Kidney (tissue), 14 donors: Measurements from ENCODE around the gene IFT74. TPM values are rescaled to one million over a fixed set of nuclear protein-coding genes. Genes with fewer than 3 reads are reported as not detected.

ENCODE experiments used
- DNase-seq, 5 donors: peaks; one replicate each; pipeline ENCODE4 v3.0.0-alpha.2; 2013 to 2020
- FAIRE-seq: peaks from 2 replicates; lab custom pipeline; 2012; peaks lifted over from hg19 to GRCh38; lab: Jason Lieb, UNC
- H3K27ac ChIP-seq, 2 donors: one replicate each; pipeline ENCODE4 v1.7.0; 2013; ENCODE audit warnings: low read depth in 2 of 2, low read length in 2 of 2, inconsistent platforms in 1 of 2
- H3K27me3 ChIP-seq: one replicate; pipeline ENCODE4 v1.7.1; 2013; ENCODE audit warnings: low read length, inconsistent platforms; ENCODE audit not compliant: control insufficient read depth, insufficient read depth
- H3K36me3 ChIP-seq, 3 donors: one replicate each; pipeline versions ENCODE4 v1.7.0 to v1.7.1; 2013; ENCODE audit warnings: low read length in 3 of 3, control low read depth in 1 of 3, inconsistent platforms in 1 of 3; ENCODE audit not compliant: insufficient read depth in 3 of 3, control insufficient read depth in 2 of 3
- H3K4me1 ChIP-seq, 3 donors: one replicate each; pipeline versions ENCODE4 v1.7.0 to v1.7.1; 2013; ENCODE audit warnings: low read length in 3 of 3, inconsistent platforms in 1 of 3, low read depth in 1 of 3; ENCODE audit not compliant: control insufficient read depth in 2 of 3, insufficient read depth in 2 of 3
- H3K4me3 ChIP-seq, 3 donors: one replicate each; pipeline versions ENCODE4 v1.7.0 to v1.8.1; 2013; ENCODE audit warnings: low read length in 3 of 3, control low read depth in 1 of 3, inconsistent platforms in 1 of 3
- H3K9ac ChIP-seq, 3 donors: one replicate each; pipeline versions ENCODE4 v1.7.0 to v1.7.1; 2013; ENCODE audit warnings: low read length in 3 of 3, control low read depth in 1 of 3, inconsistent platforms in 1 of 3
- H3K9me3 ChIP-seq, 3 donors: one replicate each; pipeline versions ENCODE4 v1.7.0 to v1.7.1; 2013; ENCODE audit warnings: low read length in 3 of 3, control low read depth in 1 of 3, inconsistent platforms in 1 of 3; ENCODE audit not compliant: control insufficient read depth in 2 of 3, insufficient read depth in 1 of 3
- CTCF ChIP-seq: IDR thresholded peaks from 3 replicates; pipeline ENCODE4 v1.5.1; 2012; ENCODE audit warnings: mild to moderate bottlenecking, moderate library complexity, borderline replicate concordance; ENCODE audit not compliant: insufficient read depth; ENCODE audit errors: extremely low read depth
- intact Hi-C: fragments of 100-400 bp; cut with DNase I; formaldehyde crosslinking; loops from one replicate; pipeline ENCODE4 v1.11.1; 2022
- polyA plus RNA-seq: library from polyadenylated mRNA; stranded (reverse); fragments of 350-450 nt; fragmentation: Illumina TruSeq; extraction: RNeasy Lipid Tissue Mini Kit (QIAGEN cat#74804); gene quantifications from one replicate; pipeline ENCODE4 v1.2.3, GENCODE V29; 2014; ENCODE audit warnings: low read depth, low replicate concordance; ENCODE audit not compliant: insufficient read depth
- total RNA-seq: library from RNA; stranded (reverse); fragmentation: NEBNext Ultra II Directional; extraction: Animal tissue kit (Norgen Biotek cat#: 25700); gene quantifications from one replicate; pipeline ENCODE4 v1.2.1, GENCODE V29; 2021
- donor health status: control.
- donor health status: control.
- donor health status: control.
- donor health status: control.
- donor health status: control.
- donor health status: DM: yes; HTN: yes; CAD: no.
- donor health status: Normal renal cell carcinoma (clear cell type).

IFT74 gene
- total and polyA plus RNA-seq, 2 donors from 2014 or later, result 14.1 to 23.5 TPM

GRCh38 chr9:27033815-27034403, 77.7 kb downstream of the IFT74 start:
- Histone ChIP-seq H3K4me3 (no peak overlapping the region), H3K9me3 (no peaks in the 10 kb centered on the region), H3K27ac (no peak overlapping the region), H3K27me3 (no peaks in the 10 kb centered on the region), H3K4me1 (no peaks in the 10 kb centered on the region), H3K9ac (no peak overlapping the region), H3K36me3 (peaks cover 0 to 3% (median 0%) of the 10 kb centered on the region in 3 donors)
- intact Hi-C loops, result loop anchor here (10.0 kb wide), 1 partner anchor 241 kb away; no protein-coding TSS in a partner anchor
- FAIRE-seq, result peak; percentile 21
- TF ChIP-seq CTCF, result peak; percentile 57
- peak in 4 of 5 donors; percentile 45 to 55 (median 54) for DNase-seq

GRCh38 chr9:27037499-27037898, 81.3 kb downstream of the IFT74 start:
- H3K27me3 ChIP-seq, result no peaks in the 10 kb centered on the region
- H3K9ac ChIP-seq, result no peak overlapping the region
- no peak for TF ChIP-seq CTCF
- H3K27ac ChIP-seq, result no peak overlapping the region
- no peak overlapping the region for H3K4me3 ChIP-seq
- peaks cover 0 to 3% (median 0%) of the 10 kb centered on the region in 3 donors for H3K36me3 ChIP-seq
- H3K4me1 ChIP-seq, result no peaks in the 10 kb centered on the region
- intact Hi-C loops, result loop anchor here (10.0 kb wide), 1 partner anchor 237 kb away; no protein-coding TSS in a partner anchor
- DNase-seq, result no peak
- FAIRE-seq, result no peak
- no peaks in the 10 kb centered on the region for H3K9me3 ChIP-seq

GRCh38 chr9:27041746-27042145, 85.5 kb downstream of the IFT74 start:
- no peak for TF ChIP-seq CTCF
- intact Hi-C loops, result no loop called here
- Histone ChIP-seq H3K9me3 (no peaks in the 10 kb centered on the region), H3K4me3 (no peak overlapping the region), H3K4me1 (no peaks in the 10 kb centered on the region), H3K27ac (no peak overlapping the region), H3K9ac (no peak overlapping the region), H3K27me3 (no peaks in the 10 kb centered on the region), H3K36me3 (no peaks in the 10 kb centered on the region)
- DNase-seq (no peak), FAIRE-seq (no peak)
